Activated CD8-positive, alpha-beta memory T cell treated with anti-CD3 and anti-CD28 coated beads, Interleukin-2, amount 50 U/mL, for 1 hour (primary cell): ENCODE measurements around the gene ZCCHC2.

ENCODE experiments used
- DNase-seq: peaks from one replicate; pipeline ENCODE4 v3.0.0-alpha.2; 2020; ENCODE audit errors: extremely low read depth

ZCCHC2 gene

DNA sequence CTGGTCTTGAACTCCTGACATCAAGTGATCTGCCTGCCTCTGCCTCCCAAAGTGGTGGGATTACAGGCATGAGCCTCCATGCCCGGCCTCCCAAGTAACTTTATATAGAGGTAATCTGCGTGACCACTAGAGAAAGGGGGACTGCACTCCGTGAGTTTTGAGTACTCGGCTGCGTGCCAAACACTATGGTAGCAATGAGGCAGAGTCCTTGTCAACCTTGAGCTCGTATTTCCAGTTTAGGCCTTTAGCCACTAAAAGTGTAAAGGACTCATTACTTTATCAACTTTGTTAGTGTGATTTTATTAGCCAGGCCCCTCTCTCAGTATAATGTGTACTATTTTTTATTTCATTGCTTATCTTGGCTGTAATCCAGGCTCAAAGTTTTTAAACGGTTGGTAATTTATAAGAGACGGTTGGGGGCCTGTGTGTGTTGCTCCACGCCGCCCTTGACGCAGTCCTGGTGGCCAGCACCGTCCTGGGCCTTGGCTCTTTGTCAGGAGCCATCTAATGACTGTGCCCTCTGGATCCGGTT, 56.2 kb downstream of the ZCCHC2 start:
- no peak for DNase-seq

DNA sequence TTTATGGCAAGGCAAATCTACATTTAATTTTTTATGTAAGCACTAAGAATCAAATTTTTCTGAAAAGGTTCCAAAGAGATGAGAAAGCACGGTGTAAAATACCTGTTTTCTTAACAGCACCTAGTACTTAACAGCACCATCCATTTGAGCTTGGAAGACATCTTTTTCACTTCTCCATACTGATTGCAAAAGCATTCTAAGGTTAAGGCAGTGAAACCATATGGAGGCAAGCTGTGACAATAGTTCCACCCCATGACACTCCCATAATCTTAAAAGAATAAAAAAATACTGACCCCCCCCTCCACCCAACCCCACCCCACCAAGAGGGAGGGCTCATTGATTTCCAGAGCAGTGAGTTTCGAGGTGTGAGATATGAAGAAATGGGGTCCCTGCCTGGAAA, 60.6 kb downstream of the ZCCHC2 start:
- DNase-seq, result no peak

DNA sequence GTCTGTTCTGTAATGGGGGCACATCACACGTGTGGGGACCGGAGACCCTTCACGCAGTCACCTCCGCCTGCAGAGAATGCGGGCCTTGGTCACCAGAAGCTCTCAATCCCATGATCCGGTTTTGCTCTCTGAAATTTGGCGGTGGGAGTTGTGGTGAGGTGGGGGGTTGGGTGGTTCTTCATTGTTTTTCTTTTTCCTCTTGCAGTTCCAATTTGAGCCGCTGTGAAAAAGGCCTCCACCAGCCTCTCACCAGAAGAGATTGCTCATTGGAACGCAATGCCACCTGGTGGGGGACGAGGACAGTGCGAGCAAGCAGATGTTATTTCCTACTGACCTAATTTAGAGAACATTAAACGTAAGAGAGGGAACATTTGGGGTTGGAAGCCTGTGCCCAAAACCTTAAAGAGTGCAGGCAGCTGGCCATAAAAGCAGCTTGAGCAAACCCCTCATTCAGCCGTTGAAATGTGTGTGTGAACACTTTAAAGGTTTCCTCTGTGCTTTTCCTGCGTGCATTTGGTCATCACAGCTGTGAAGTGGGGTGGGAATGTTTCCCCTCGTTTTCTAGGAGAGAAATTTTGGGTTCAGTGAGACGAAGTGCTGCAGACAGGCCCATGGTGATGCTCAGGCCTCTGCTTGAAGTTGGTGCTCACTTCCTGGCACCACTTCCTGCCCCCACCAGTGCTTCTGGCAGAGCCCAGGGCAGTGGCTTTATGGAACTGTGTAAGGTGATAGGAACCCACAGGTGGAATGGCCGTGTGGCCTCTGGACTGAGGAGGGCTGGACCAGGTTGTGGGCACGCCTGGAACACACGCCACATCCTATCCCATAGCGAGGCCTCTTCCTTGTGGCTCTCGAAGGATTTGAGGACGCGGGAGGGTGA, 61.7 kb downstream of the ZCCHC2 start:
- DNase-seq, result peak; percentile 51

DNA sequence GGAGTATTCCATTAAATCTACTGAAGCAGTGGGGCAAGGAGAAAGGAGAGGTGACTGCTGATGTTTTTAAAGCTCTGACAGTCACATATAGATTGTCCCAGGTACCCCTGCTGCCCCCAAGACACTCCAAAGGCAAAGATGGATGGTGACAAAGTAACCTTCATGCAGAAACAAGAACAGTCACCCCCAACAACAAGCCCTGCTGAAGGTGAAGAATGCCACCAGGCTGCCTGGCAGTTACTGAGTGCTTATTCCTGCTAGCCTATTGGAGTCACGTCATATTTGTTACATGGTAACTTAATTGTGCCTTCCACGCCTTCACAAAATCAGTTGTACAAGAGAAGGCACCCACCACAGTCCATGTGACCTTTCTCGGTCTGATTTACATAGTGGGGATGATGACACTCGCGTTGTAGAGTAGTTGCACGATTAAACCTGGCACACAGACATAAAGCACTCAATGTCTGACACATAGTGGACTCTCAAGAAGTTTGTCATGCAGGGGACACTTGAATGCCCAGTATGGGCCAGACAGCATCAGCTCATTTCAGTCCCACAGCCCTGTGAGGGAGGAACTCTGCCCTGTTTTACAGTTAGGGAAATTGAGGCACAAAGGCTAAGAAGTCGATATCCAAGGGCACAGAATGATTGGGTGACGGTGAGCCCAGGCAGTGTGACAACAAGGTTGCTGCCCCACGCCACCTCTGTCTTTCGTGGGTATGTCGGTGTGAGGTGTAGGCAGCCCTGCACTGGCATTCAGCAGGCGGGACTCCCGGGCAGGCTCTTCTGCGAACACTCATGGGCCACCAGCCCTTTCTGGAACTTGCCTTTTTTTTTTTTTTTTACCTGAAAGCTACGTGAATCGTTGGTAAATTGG, 62.7 kb downstream of the ZCCHC2 start:
- no peak for DNase-seq

DNA sequence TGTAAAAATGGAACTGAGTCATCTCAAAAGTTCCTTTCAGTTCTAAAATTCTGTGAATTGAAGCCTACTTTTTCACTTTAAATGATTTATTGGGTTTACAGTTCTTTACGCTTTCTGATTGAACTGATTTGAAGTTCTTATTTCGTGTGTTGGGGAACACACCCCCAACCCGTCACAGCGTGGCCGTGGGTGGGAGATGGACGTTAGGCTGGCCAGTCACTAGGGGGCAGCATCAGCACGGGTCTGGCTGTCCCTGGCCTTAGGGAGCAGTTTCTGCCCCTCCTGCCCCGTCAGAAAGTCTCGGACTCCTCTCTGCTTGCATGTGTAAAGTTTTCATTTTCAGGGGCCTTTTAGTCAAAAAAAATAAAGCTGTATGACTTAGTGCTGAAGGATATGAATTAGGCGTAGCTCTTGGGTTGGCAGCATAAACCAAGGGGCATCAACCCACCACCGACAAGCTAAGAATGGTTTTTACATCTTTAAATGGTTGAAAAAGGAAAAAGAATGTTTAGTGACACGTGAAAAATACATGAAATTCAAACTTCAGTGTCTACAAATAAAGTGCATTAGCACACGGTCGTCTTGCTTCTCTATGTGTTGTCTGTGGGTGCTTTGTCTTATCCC, 63.4 kb downstream of the ZCCHC2 start:
- DNase-seq, result no peak

DNA sequence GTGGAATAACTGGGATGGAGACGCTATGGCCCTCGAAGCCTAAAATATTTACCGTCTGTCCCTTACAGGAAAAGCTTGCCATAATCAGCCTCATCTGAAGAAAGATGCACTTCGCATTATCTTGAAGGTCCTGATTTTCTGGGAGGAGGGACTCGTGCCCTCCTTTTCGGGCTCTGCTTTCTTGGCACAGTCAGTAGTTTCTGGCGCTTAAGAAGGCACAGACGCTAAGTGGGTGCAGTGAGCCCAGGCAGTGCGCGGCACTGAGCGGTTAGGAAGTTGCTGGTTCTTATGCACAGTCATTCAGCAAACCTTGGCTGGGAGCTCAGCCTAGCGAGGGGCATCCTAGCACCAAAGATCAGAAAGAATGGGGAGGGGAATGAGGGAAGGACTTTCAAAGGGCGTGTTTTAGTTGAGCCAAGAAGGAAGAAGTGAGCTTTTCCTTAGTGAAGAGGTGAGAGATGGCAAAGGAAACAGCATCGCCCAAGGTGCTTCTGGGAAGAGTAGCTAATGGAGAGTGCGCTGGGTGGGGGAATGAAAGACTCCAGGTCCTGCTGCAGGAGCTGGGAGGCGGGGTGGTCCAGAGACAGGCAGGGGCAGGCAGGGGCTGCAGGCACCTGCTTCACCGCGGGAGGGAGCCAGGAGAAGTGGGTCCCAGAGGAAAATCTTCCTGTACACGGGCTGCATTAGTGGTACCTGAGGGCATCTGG, 64.1 kb downstream of the ZCCHC2 start:
- no peak for DNase-seq

DNA sequence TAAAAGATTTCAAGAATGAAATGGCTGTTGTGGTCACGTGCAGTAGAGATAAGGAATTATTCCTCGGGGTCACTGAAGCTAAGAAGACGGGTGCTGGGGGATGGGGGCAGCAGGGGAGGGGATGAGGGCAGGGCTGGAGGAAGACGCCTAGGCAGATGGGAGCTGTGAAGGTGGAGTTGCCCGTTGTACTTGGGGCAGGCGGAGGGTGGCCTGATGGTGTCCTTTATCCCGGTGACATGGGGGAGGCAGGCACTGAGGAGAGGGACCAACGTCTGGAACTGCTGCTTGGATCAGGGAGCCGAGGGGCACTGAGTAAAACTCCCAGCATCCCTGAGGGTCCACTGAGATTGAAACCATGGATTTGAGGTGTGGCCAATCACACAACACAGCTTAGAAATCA, 64.9 kb downstream of the ZCCHC2 start:
- no peak for DNase-seq

DNA sequence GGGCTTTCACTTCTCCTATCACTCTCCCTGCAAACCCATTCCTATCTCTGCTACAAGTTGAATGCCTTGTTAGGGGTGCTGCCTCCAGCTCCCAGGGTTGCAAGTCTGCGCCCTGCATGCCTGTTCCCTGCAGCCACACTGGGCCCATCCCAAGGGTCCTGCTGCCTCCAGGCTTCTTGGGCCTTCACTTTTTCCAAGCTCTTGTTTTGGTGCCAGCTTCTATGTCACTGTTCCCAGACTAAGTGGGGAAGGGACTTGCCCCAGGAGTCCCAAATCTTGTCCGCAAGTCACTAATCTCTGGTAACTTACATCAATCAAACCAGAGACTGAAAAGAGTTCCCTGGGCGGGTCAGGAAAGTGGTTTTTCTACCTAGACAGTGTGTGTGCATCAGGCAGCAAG, 65.4 kb downstream of the ZCCHC2 start:
- no peak for DNase-seq

DNA sequence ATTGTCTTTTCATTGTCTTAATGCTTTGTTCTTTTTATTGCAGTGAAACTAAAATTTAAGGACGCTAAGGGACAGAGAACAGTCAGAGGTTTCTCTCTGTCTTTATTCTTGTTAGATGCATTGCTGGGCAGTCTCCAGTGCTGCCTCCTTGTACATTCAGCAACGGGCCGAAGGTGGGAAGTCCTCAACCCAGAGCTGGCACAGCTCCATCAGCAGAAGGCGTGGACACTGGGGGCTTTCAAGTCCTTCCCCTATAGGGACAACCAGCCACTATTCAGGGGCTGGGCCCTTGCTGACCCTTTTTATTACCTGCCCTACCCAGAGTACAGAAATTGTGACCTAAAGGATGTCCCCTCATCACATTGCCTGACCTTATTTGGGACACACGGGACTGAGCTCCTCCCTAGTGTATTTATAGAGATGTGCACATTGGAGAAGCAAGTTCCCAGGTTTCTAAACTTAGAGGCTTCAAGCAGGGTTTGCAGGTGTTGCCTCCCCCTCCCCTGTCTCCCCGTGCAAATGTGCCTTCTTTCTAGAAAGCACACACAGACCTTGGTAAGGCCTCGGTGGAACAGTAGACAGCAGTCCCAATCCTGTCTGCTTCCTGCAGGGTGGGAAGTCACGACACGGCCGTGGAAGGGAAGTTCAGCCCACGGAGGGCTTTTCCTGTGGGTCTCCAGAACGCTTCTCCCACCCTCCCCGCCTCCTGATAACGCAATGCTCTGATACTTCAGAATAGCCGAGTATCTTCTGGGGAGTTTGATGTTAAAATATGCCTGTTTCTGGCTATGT, 68.2 kb downstream of the ZCCHC2 start:
- DNase-seq, result no peak

DNA sequence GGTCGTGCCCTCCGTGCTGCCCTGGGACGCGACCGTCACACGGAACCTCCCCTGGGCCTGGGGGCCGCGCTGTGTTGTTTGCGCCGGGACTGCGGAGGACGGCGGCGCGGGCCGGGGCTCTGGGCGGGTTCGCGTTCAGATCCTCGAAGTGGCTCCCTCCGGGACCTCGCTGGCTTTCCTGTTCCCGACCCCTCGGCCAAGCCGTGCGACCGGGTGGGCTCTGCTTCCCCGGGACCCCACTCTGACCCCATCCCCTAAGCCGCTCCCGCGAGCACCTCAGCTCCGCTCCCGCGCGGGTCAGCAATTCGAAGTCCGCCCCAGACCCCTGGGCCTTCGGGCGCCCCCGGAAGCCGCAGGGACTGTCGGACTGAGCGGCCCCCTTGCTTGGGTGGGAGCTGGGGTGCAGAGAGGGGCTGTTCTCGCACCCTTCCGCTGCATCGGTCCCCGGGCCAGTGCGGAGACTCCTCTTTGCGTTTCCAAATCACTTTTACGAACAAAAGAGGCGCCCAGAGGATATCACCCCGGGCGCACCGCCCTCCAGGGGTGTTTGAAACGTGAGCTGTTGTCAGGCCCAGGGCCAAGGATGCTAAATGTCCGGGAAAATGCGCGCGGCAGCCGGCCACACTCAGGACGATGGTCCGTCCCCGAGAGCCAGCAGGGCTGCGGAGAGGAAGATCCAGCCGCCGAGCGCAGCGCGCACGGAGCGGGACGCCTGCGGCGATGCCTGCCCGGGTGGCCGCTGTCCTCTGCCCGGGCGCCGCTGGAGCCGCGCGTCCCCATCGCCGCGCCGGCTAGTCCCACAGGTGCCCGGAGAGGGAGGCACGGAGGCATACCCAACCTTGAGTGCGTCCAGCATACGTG, 73.5 kb downstream of the ZCCHC2 start:
- DNase-seq, result no peak

DNA sequence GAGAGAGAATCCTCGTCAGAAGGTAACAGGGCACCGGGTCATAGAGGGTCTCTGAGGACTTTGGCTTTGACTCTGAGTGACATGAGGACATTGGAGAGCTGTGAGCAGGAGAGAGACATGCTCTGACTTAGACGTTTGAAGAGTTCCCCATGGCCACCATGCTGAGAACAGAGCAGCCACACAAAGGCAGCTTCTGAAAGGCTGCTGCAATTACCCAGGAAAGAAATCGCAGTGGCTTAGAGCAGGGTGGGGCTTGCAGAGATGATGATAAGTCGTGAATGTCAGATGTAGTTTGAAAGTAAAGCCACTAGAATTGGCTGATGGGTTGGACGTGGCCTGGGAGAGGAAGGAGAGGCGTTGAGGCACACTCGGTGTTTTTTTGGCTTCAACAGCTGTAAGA, 79.0 kb downstream of the ZCCHC2 start:
- DNase-seq, result no peak

DNA sequence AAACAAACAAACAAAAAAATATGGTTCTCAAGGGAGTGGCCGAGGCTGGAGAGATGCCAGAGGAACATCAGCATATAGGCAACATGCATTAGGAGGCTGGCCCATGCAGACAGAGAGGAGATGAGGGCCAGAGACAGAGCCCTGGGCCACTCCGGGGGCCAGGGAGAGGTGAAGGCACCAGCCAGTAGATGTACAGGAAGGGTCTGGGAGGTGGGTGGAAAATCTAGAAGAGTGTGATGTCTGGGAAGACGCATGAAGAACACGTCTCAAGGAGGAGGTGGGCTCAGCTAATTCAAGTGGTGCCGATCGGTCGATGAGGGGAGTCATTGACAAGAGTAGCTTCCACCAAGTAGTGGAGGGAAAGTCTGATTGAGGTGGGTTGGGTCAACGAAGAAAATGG, 79.9 kb downstream of the ZCCHC2 start:
- DNase-seq, result no peak

DNA sequence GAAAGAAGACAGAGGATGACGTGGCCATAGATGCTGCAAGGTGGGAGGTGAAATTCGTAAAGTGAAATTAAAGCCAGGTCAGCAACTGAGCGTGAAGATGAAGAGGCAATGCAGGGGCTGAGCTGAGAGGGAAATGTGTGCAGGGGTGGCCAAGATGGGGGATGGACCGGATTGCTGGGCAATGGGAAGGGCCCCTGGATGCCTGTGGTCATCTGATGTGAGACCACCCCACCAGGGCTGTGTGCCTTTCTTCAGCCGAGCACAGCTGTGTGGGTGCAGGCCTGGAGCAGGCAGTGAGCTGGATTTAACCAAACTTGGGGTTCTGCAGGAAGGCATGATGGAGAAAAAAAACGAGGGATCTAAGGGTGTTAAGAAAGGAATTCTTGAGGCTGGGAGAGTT, 80.4 kb downstream of the ZCCHC2 start:
- no peak for DNase-seq

DNA sequence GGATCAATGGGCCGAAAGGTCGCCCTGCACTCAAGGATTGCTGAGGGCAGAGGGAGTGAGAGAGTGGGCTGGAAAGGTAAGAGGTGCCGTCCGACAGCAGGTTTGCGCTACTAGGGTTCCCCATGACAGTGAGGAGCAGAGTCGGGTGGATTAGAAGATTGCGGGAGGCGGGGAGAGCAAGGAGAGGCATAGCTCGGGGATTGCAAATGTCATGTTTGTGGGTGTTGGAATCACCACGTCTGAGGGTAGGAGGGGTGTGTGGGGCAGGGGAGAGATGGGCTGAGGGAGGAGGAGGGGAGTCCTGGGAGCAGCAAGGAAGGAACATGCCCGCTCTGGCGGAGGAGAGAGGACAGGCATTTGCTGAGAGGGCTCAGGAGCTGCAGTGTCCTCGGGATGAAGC, 81.2 kb downstream of the ZCCHC2 start:
- no peak for DNase-seq

DNA sequence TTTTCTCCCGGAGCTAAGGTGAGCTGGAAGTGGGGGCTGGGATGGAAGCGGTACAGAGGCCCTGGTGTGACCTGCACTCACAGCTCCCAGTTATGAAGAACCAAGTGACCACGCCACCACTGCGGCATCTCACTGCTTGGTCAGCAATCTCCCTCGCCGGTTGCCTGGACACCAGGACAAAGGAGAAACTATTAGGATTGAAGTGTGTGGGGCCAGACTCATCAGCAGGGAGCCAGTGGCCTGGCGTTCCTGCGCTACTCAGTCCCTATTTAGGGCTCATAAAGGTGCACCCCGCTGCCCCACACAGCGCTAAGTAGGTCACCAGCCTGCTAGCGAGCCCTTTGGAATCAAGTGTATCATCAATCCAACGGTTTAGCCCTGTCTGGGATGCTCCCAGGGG, 82.9 kb downstream of the ZCCHC2 start:
- DNase-seq, result no peak

DNA sequence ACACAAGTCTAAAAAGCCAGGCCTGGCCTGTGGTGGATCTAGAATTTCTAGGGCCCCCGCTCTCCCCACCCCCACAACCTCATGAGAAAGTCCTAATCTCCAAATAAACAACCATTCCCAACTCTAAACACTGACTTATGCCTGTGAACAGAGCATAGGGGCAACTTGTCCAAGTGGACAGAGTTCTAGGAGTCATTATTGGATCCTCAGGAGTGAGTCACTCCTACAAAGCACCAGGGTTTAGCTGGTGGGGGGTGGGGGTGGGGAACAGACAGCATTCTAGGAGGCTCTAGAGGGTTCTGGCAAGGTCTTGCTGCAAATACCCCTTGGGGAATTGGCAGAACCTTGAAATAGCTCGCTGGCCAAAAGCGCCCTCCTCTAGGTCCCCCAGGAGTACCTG, 83.3 kb downstream of the ZCCHC2 start:
- DNase-seq, result no peak

DNA sequence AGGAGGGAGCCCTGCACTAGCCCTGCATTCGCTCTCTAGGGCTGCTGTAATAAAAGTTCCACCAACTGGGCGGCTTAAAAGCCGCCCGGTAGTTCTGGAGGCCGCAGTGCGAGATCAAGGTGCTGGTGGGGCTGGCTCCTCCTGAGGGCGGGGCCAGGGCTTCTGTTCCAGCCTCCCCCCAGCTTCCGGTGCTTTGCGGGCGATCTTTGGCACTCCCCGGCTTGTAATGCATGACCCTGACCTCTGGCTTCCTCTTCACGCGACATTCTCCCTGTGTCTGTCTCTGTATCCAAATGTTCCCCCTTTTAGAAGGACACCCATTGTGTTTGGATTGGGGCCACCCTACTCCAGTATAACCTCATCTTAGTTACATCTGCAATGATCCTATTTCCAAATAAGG, 84.5 kb downstream of the ZCCHC2 start:
- DNase-seq, result no peak

DNA sequence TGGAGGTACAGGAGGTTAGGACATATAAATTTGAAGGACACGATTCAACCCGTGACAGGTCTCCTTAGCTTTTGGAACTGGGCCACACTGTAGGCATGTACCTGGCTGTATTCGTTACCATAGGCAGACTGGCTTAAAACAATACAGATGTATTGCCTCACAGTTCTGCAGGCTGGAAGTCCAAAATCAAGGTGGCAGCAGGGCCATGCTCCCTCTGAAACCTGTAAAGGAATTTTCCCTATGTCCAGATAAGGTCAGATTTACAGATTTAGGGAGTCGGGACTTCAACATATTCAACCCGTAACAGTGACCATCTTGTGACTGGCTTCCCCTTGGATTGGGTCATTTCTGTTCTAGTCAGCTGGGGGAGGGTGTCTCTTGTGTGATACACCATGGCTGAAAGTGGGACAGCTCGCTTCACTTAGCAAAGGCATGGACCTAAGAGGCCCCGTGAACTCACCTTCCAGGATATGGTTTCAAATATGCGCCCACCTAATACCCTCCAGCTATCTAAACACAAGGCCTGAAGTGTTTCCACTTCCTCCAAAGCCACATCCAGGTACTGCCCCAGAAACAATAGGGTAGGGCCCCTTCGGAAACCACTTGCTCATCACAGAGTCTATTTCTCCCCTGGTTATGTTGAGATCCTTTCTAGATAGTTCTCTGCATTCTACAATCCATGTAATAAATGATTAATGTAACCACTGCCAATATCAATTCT, 85.0 kb downstream of the ZCCHC2 start:
- no peak for DNase-seq

DNA sequence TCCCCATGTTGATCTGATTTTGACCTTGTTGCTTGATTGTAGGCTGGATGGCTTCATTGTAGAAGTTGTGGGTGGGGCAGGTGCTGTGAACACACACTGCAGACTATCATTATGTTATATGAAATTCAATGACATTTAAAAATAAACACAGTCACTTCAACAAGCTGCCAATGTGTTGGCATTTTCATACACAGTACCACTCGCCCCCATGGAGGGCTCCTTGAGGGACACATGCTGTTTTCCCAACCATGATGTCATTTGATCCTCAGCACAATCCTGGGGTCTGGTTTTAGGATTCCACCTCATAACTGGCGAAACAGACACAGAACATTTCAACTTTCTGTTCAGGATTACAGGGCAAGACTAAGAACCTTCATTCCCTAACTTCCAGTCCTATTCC, 86.9 kb downstream of the ZCCHC2 start:
- no peak for DNase-seq
